ENCODE results near the gene OR6S1.
"Not testable (repeated sequence)": the region's sequence is repeated elsewhere in the genome, so short reads cannot be mapped to it uniquely, and the experiment has no call there.

Gene OR6S1

DNA sequence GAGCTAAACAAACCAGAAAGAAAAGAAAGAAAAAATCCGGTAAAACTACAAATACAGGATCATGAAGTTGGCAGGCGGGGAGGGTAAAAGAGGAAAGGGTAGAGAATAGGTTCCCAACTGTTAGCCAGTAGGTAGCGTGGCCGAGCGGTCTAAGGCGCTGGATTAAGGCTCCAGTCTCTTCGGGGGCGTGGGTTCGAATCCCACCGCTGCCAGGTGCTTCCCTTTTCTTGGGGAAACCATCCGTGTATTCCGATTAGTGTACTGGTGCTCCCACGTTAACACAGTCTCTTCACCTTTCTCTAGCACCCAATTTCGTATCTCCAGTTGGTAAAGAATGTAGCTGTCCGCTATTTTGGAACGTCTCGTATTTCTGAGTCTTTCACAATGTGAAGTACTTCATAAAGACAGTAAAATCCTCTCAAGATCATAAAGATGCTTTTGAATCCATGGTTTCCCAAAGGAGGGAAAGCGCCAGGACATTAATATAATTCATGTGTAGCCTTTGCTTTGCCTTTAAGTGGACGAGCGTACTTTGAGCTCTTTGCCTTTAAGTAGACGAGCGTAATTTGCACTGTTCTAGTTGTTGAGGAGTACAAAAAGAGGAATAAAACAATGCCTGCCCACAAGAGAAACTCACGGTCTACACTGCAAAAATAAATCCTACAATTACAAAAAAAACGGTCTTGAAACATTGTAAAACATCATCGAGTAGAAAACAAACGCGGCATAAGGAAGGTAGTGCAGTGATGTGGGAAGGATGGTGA, 31.3 kb downstream of the OR6S1 start:
- peak; percentile 73 to 78 for DNase-seq (ENCODE audit: low read depth in 2 of 2)

DNA sequence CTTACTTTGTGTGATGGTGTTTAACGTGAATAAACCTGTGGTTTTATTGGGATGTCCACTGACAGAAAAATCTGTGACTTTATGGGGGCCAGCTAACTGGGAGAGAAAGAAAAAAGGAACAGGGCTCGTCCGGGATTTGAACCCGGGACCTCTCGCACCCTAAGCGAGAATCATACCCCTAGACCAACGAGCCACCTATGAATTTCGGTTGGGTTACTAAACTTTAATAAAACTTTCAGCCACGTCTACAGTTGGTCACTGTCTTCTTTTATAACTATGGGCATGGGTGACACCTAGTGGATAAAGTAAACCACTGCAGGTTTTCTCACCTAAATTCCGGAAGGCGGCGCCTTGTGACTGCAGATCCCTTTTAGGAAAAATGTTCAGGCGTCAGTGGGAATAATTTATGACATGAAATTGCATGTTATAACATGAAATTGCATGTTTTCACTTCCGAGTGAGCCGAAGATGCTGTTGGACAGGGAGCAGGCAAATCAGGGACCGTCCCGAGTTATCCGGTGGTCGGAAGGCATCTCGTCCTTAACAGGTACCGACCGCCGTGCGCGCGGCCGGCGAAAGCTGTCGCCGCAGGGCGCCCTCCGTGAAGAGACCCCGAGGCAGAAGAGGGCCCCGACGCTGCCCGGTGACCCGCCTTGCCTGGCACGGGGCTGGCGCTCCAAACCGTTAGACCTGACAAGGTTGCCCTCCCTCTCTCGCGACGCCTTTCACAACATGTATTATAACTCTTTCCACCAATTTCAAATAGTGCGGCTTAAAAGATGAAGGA, 32.1 kb downstream of the OR6S1 start:
- peak in 1 of 2 donors; percentile 55 for DNase-seq (ENCODE audit: low read depth in 2 of 2)

DNA sequence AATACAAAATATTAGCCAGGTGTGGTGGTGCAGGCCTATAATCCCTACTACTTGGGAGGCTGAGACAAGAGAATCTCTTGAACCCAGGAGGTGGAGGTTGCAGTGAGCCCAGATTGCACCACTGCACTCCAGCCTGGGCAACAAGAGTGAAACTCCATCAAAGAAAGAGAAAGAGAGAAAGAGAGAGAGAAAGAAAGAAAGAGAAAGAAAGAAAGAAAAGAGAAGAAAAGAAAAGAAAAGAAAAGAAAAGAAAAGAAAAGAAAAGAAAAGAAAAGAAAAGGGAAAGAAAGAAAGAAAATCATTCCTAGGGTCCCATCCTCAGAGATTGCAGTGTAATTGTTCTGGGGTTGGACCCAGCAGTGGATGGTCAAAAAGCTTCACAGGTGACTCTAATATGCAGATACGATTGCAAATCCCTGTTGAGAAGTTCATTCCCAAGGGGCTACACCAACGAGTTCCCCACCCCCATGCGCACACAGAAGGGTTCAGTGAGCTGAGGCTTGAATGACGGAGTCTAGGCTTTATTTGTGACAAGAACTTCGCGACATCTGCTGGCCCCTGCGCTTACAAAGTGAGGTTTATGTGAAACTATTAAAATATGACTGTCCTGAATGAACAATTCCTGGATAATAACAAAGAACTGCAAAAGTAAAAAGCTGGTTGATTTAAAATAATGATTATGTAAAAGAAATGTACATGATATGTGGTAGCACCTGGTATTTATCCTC, 32.9 kb downstream of the OR6S1 start:
- DNase-seq (ENCODE audit: low read depth in 2 of 2) = no peak

DNA sequence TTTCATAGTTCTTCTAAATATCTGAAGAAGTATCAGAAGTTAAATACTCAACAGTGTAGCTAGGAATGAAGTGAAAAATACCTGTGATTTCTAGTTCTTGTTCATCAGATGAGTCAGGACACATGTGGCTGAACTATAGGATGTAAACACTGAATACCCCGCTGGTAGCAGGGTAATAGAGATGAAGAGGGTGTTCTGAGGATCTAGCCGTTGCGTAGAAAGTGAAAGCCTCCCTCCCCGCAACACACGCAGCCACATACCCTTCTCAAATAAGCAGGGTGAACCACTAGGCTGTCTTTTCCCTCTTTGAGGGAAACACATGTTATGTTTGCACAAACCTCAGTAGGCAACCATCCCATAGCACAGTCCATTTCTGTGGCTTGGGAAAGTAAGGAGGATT, 33.9 kb downstream of the OR6S1 start:
- DNase-seq (ENCODE audit: low read depth in 2 of 2) = no peak

DNA sequence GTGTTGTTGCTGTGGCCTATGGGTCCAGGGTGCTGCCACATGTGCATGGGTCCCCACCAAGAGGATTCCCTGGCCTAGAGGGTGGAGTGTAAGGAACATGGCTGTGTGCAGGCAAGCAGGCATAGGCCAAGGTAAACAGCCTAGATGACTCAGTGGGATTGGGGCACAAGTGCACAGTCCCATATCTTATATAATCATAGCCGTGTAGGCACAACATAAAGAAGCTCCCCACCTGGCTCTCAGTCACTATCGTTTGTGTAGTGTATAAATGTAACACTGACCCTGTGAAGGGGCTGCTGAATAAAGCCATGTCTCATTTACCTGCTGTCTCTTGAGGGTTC, 34.6 kb downstream of the OR6S1 start:
- DNase-seq (ENCODE audit: low read depth in 2 of 2) = no peak

DNA sequence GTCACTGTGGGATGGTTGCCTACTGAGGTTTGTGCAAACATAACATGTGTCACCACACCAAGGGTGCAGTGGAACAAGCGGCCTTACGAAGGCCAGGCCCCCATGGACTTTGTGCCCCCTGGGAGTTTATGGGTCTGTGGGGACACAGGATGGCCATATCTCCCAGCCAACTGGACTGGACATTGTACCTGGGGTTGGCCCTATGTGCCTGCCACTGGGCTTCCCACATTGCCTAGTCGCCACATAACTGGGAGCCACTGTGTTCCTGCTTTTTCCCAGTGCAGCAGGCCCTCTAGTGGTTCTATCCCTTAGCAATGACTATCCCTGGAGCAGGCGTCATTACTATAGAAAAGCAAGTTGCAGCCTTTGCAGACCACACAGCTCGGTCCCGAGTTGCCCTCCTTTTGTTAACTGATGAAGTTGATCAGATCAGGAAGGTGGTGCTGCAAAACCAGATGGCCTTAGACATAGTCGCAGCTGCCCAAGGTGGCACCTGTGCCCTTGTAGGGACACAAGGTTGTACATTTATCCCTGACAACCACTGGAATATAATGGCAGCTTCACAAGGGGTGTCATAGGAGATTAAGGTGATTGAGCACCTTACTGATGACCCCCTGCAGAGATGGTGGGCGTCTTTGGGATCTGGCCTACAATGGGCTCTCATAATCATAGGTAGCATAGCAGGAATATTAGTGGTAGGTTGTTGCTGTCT, 35.1 kb downstream of the OR6S1 start:
- no peak for DNase-seq (ENCODE audit: low read depth in 2 of 2)

DNA sequence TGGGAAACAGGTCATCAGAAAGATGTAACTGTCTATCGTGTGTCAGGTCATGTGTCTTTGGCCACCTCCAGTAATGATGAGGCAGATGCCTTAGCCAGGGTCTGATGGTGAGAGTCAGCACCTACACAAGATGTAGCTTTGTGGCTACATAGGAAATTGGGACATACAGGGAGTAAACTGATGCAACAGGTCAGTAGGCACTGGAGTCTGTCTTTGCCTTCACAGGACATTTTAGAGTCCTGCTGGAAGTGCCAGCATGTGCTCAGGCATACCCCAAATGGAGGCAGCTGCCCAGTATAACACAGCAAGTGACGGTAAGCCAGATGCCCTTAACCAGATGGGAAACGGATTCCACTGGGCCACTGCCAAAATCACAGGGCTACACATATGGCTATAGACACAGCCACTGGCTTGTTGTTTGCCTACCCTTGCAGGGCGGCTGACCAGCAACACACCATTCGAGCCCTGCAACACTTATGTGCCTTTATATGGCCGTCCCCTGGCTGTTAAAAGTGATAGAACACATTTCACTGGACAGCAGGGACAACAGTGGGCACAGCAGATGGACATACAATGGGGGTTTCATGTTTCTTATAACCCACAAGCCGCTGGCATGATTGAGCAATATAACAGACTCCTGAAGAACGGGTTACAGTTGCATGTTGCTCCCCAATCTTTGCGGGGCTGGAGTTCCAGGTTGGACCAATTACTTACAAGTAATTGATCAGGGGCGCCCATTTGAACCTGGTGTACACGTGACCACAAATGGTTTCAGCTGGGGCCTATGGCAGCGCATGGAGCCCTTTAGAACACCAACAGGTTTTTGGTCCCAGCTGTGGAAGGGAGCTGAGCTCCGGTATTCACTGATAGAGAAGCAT, 37.4 kb downstream of the OR6S1 start:
- no peak for DNase-seq (ENCODE audit: low read depth in 2 of 2)

DNA sequence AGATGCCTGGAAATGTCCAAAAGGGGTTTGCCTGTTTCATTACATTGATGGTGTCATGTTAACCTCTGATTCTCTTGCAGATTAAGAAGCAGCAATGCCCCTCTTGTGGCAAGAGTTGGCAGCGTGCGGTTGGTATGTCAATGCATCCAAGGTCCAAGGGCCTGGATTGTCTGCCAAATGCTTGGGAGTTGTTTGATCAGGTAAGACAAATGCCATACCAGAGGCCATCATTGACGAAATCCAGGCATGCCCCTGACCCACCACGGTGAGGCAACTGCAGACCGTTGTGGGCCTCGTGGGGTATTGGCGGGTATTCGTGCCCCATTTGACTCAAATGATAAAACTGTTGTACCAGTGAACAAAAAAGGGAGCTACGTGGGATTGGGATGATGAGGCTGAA, 38.9 kb downstream of the OR6S1 start:
- DNase-seq (ENCODE audit: low read depth in 2 of 2) = no peak

DNA sequence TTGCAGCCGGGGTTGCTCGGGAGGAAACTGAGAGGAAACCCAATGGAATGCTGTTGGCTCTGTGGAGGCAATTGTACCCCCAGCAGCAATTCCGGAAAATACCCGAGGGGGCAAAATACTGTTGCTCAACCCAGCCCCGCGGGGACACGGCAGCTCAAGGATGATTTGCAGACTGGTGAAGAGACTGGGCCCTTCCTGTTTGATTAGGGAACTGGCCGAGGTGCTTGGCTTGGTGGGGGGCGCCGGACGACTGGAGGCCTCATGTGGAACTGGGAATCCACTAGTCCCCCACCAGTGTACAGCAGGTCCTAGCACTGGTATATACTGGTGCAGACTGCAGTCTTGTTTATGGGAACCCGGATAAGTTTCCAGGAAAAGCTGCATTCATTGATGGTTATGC, 40.0 kb downstream of the OR6S1 start:
- DNase-seq (ENCODE audit: low read depth in 2 of 2) = no peak

DNA sequence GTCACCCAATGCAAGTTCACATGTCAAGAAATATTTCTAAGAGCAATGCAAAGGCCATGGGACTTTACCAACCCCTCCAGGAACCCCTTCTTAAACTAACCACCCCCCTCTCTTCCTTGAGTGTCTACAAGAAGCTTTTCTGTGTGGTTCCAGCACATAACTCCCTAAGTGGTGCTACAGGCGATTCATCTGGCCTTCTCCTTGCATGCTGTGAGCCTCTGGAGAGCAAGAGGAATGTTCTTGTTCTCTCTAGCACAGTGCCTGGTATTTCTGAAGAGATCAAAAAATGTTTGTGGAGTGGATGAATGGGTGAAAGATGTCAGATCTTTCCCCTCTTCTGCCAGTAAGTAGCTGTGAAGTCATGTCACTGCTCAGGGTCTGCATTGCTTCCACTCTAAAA, 44.4 kb downstream of the OR6S1 start:
- no peak for DNase-seq (ENCODE audit: low read depth in 2 of 2)

DNA sequence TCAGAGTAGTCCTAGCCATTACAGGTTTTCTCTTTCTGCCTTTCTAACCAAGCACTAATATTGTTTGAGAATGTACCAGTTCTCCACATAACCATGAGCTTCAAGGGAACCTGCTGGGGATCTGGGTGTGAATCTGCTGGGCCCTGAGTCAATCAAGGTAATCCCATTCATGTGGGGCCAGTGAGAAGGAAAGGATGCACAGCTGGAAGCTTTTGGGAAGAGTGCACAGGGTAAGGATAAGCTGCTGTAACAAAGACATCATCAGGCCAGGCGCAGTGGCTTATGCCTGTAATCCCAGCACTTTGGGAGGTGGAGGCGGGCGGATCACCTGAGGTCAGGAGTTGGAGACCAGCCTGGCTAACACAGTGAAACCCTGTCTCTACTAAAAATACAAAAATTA, 45.8 kb downstream of the OR6S1 start:
- DNase-seq (ENCODE audit: low read depth in 2 of 2) = not testable (repeated sequence)

DNA sequence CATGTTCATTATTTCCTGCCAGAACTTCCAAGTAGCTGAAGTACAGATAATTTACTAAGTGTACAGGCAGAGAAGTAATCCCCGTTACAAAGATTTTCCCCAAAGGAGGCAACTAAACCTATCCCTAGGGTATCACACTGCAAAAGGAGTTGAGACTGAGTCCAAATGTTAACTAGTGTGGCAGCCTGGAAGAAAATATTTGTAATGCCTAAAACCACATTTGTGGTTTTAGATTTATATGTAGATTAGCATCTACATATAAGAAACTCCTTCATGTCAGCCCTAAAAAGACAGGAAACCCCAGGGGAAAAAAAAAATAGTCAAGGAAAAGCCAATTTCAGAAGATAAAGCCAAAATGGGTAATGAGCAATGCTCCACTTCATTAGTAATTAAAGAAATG, 48.9 kb downstream of the OR6S1 start:
- no peak for DNase-seq (ENCODE audit: low read depth in 2 of 2)

DNA sequence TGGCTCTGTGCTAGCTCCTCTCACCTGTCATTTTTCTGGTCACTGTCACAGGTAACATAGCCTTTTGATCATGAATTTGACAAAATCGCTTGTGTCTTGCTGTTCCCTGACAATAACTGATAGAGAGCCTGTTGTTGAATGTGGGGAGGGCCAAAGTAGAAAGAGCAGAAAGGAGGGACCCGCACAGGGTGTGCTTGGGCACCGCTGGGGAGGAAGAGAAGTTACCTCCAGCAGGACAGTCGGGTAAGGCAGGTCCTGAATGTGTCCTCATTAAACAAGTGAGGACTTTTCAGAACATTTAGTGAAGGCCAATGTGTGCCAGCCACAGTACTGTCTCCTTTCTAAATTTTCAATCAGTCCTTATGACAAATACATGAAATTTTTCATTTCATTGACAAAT, 50.3 kb downstream of the OR6S1 start, which contains the start of gene RNASE12:
RNASE12 (minus strand) TSS at position 142 of the 400 bp plus-strand sequence. CDS start 653 bp downstream, outside the sequence.
- DNase-seq (ENCODE audit: low read depth in 2 of 2) = no peak

Measured in stimulated activated CD4-positive, alpha-beta T cell treated with anti-CD3 and anti-CD28 coated beads, Interleukin-1b, Interleukin-23, amount 100 ng/mL, for 4 hours (primary cell).